Panc1 (cell line): Measurements from ENCODE around the gene ALDOC. TPM values are rescaled to one million over a fixed set of nuclear protein-coding genes. Genes with fewer than 3 reads are reported as not detected.

Experiments
- ATAC-seq: fragments of 200-7000 bp; cut with Tn5 transposase; 2 replicates; pipeline ENCODE4 v1.9.1; 2020; ENCODE audit warnings: mild to moderate bottlenecking, moderate library complexity
- BruUV-seq: library from RNA; stranded (reverse); fragments of 400-500 nt; replicated peaks from 2 replicates; lab custom pipeline; 2021; lab: Mats Ljungman, UMichigan
- CTCF ChIA-PET: fragments of 300-600 bp; sonication (Branson Sonifier 250); formaldehyde crosslinking; loops from one replicate; lab custom pipeline; 2022; ENCODE audit warnings: antibody characterized with exemption; lab: Charles Lee
- POLR2A ChIA-PET: fragments of 300-600 bp; sonication (Branson Sonifier 250); formaldehyde crosslinking; loops from one replicate; lab custom pipeline; 2022; ENCODE audit warnings: antibody characterized with exemption; lab: Charles Lee
- DNase-seq: peaks from one replicate; pipeline ENCODE4 v3.0.0-alpha.2; 2010; ENCODE audit warnings: low read depth, low spot score
- H3K27ac ChIP-seq: 2 replicates; pipeline ENCODE4 v1.5.1; 2011; ENCODE audit warnings: mild to moderate bottlenecking, low read length, inconsistent platforms
- H3K27me3 ChIP-seq: fragments of 200-500 bp; sonication (Bioruptor generic); 2 replicates; pipeline ENCODE4 v1.6.0; 2014; ENCODE audit warnings: low read length, inconsistent platforms; ENCODE audit not compliant: control insufficient read depth, insufficient read depth
- H3K36me3 ChIP-seq: fragments of 200-500 bp; sonication (Bioruptor generic); 2 replicates; pipeline ENCODE4 v1.5.1; 2014; ENCODE audit warnings: inconsistent platforms, mild to moderate bottlenecking, low read length, moderate library complexity; ENCODE audit not compliant: control insufficient read depth, insufficient read depth
- H3K4me1 ChIP-seq: 2 replicates; pipeline ENCODE4 v1.5.1; 2011; ENCODE audit warnings: inconsistent platforms, mild to moderate bottlenecking, low read length, moderate library complexity; ENCODE audit not compliant: control insufficient read depth, insufficient read depth
- H3K4me3 ChIP-seq, 2 experiments: 2 replicates each; pipeline ENCODE4 v1.5.1; 2011 to 2012; ENCODE audit warnings: low read depth in 2 of 2, low read length in 2 of 2, mild to moderate bottlenecking in 2 of 2, inconsistent platforms in 1 of 2, moderate library complexity in 1 of 2
- H3K9me3 ChIP-seq: fragments of 200-500 bp; sonication (Bioruptor generic); 2 replicates; pipeline ENCODE4 v1.5.1; 2014; ENCODE audit warnings: low read depth, mild to moderate bottlenecking, inconsistent platforms, low read length, moderate library complexity; ENCODE audit not compliant: control insufficient read depth, insufficient read depth
- POLR2AphosphoS5 ChIP-seq: IDR thresholded peaks from 2 replicates; pipeline ENCODE4 v1.6.1; 2012; ENCODE audit warnings: mild to moderate bottlenecking, low read depth, low read length, moderate library complexity
- SIN3A ChIP-seq: IDR thresholded peaks from 2 replicates; pipeline ENCODE4 v1.6.1; 2012; ENCODE audit warnings: low read depth, mild to moderate bottlenecking, low read length, moderate library complexity, borderline replicate concordance; ENCODE audit not compliant: insufficient read depth
- TCF7L2 ChIP-seq: IDR thresholded peaks from 2 replicates; pipeline ENCODE4 v1.6.1; 2011; ENCODE audit warnings: mild to moderate bottlenecking, low read depth, low read length, inconsistent platforms
- in situ Hi-C: cut with HindIII; loops from 2 replicates; pipeline ENCODE4 v1.10.0; 2016; ENCODE audit warnings: low sequenced_read_pairs, low pct_unique_long_range_greater_than_20kb
- intact Hi-C: fragments of 100-400 bp; cut with micrococcal nuclease; formaldehyde crosslinking; loops from one replicate; pipeline ENCODE4 v1.10.0; 2022; ENCODE audit not compliant: unreplicated experiment
- total RNA-seq: library from RNA; stranded (reverse); gene quantifications from one replicate; pipeline ENCODE4 v1.2.1, GENCODE V29; 2021; ENCODE audit not compliant: unreplicated experiment
- TF ChIP-seq, protein P1 (sequence below), 2 experiments: IDR thresholded peaks; 2 replicates each; pipeline ENCODE4 v1.6.1; 2011 to 2012; ENCODE audit warnings: low read depth in 2 of 2, control low read depth in 1 of 2, low read length in 1 of 2, mild to moderate bottlenecking in 1 of 2, moderate library complexity in 1 of 2; ENCODE audit not compliant: insufficient read depth in 1 of 2
- TF ChIP-seq, protein P2 (sequence below): fragments of 450-650 bp; IDR thresholded peaks from 2 replicates; pipeline ENCODE4 v1.5.1; 2017; ENCODE audit warnings: mild to moderate bottlenecking

The ALDOC gene
- total RNA-seq, 1 experiment from 2014 or later, result 13.4 TPM

DNA sequence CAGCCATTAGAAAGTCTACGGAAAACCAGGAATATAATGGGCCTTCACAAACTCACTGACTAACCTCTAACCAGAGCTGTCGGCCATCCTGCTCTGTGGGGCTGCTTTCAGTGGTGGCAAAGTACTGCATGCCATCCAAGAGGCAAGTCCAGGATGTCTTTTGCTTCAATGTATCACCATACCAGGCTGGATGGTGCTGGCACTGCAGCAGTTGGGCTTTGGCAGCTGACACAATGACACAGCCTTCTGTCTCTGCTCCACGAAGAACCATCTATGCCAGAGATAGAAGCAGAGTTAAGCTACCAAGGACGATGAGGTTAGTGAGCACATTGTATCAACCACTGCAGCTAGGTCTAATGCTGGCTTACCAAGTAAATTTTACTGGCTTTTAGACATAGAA lies 47.0 kb upstream of the ALDOC start:
- intact Hi-C loops (no loop called here), in situ Hi-C loops (no loop called here)
- TF ChIP-seq, protein P1, sequence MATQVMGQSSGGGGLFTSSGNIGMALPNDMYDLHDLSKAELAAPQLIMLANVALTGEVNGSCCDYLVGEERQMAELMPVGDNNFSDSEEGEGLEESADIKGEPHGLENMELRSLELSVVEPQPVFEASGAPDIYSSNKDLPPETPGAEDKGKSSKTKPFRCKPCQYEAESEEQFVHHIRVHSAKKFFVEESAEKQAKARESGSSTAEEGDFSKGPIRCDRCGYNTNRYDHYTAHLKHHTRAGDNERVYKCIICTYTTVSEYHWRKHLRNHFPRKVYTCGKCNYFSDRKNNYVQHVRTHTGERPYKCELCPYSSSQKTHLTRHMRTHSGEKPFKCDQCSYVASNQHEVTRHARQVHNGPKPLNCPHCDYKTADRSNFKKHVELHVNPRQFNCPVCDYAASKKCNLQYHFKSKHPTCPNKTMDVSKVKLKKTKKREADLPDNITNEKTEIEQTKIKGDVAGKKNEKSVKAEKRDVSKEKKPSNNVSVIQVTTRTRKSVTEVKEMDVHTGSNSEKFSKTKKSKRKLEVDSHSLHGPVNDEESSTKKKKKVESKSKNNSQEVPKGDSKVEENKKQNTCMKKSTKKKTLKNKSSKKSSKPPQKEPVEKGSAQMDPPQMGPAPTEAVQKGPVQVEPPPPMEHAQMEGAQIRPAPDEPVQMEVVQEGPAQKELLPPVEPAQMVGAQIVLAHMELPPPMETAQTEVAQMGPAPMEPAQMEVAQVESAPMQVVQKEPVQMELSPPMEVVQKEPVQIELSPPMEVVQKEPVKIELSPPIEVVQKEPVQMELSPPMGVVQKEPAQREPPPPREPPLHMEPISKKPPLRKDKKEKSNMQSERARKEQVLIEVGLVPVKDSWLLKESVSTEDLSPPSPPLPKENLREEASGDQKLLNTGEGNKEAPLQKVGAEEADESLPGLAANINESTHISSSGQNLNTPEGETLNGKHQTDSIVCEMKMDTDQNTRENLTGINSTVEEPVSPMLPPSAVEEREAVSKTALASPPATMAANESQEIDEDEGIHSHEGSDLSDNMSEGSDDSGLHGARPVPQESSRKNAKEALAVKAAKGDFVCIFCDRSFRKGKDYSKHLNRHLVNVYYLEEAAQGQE (IDR thresholded peaks at IDR 0.05; ENCODE audit: insufficient read depth in 1 of 2, low read depth in 2 of 2, low read length in 1 of 2), result no peak
- no peak for TF ChIP-seq POLR2AphosphoS5
- TF ChIP-seq SIN3A, result no peak
- TF ChIP-seq TCF7L2, result no peak
- TF ChIP-seq, protein P2, sequence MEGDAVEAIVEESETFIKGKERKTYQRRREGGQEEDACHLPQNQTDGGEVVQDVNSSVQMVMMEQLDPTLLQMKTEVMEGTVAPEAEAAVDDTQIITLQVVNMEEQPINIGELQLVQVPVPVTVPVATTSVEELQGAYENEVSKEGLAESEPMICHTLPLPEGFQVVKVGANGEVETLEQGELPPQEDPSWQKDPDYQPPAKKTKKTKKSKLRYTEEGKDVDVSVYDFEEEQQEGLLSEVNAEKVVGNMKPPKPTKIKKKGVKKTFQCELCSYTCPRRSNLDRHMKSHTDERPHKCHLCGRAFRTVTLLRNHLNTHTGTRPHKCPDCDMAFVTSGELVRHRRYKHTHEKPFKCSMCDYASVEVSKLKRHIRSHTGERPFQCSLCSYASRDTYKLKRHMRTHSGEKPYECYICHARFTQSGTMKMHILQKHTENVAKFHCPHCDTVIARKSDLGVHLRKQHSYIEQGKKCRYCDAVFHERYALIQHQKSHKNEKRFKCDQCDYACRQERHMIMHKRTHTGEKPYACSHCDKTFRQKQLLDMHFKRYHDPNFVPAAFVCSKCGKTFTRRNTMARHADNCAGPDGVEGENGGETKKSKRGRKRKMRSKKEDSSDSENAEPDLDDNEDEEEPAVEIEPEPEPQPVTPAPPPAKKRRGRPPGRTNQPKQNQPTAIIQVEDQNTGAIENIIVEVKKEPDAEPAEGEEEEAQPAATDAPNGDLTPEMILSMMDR, result no peak
- CTCF ChIA-PET, result interaction anchor here (1.2 kb wide), 1 partner anchor 11 kb away, joined by 3 read pairs; no protein-coding TSS in a partner anchor
- ATAC-seq (no peak), DNase-seq (no peak)
- H3K36me3 ChIP-seq, result peaks cover 51% of the 10 kb centered on the region
- H3K27me3 ChIP-seq, result no peaks in the 10 kb centered on the region
- no peaks in the 10 kb centered on the region for H3K9me3 ChIP-seq
- H3K27ac ChIP-seq, result no peak overlapping the region
- no peaks in the 10 kb centered on the region for H3K4me1 ChIP-seq
- POLR2A ChIA-PET, result interaction anchor here (0.5 to 0.6 kb wide), 2 partner anchors 54 to 59 kb away, joined by 7 to 11 read pairs; no protein-coding TSS in a partner anchor
- BruUV-seq, result no TSS peak
- no peak overlapping the region for H3K4me3 ChIP-seq

DNA sequence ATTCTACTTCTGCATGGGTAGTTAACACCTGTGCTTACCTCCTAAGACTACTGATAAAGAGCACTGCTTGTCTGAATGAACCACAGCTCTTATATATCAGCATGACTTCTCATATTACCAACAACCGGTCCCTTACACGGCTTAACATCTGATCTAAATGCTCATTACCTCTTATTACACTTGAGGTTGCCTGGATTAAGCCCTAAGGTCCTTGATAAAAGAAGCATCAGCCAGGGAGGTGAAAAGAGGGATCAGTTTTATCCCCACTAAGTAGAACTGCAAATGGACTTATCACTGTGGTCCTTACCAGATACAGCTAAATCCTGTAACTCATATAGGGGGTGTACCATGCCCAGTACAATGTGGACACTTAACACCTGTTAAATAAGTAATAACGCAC lies 45.5 kb upstream of the ALDOC start:
- no TSS peak for BruUV-seq
- intact Hi-C loops (no loop called here), in situ Hi-C loops (no loop called here)
- no peak overlapping the region for H3K27ac ChIP-seq
- ATAC-seq (no peak), DNase-seq (no peak)
- H3K9me3 ChIP-seq, result no peaks in the 10 kb centered on the region
- H3K27me3 ChIP-seq, result no peaks in the 10 kb centered on the region
- ChIA-PET CTCF (interaction anchor here (0.7 to 1.2 kb wide), 2 partner anchors 10 to 136 kb away, joined by 3 to 4 read pairs; no protein-coding TSS in a partner anchor), POLR2A (interaction anchor here (0.5 kb wide), 1 partner anchor 55 kb away, joined by 7 read pairs; no protein-coding TSS in a partner anchor)
- no peaks in the 10 kb centered on the region for H3K4me1 ChIP-seq
- TF ChIP-seq TCF7L2 (no peak), POLR2AphosphoS5 (no peak), SIN3A (no peak)
- TF ChIP-seq, protein P2, result no peak
- TF ChIP-seq, protein P1 (IDR thresholded peaks at IDR 0.05; ENCODE audit: insufficient read depth in 1 of 2, low read depth in 2 of 2, low read length in 1 of 2), result no peak
- peaks cover 61% of the 10 kb centered on the region for H3K36me3 ChIP-seq
- H3K4me3 ChIP-seq, result no peak overlapping the region
